PC-9 (cell line): ENCODE data around the gene COA3.

ENCODE experiments used
- EZH2 ChIP-seq: fragments of 200-600 bp; sonication (generic); IDR thresholded peaks from 2 replicates; pipeline ENCODE4 v1.8.0; 2017; ENCODE audit warnings: antibody characterized with exemption, low read depth
- TF ChIP-seq, protein P1 (sequence below): fragments of 200-600 bp; sonication (generic); conservative IDR thresholded peaks from 2 replicates; pipeline ENCODE4 v1.6.1; 2017; ENCODE audit warnings: mixed run types, antibody characterized with exemption, mild to moderate bottlenecking, moderate library complexity

GRCh38 chr17:42751628-42752027 is 46.9 kb downstream of the COA3 start:
- TF ChIP-seq, protein P1, sequence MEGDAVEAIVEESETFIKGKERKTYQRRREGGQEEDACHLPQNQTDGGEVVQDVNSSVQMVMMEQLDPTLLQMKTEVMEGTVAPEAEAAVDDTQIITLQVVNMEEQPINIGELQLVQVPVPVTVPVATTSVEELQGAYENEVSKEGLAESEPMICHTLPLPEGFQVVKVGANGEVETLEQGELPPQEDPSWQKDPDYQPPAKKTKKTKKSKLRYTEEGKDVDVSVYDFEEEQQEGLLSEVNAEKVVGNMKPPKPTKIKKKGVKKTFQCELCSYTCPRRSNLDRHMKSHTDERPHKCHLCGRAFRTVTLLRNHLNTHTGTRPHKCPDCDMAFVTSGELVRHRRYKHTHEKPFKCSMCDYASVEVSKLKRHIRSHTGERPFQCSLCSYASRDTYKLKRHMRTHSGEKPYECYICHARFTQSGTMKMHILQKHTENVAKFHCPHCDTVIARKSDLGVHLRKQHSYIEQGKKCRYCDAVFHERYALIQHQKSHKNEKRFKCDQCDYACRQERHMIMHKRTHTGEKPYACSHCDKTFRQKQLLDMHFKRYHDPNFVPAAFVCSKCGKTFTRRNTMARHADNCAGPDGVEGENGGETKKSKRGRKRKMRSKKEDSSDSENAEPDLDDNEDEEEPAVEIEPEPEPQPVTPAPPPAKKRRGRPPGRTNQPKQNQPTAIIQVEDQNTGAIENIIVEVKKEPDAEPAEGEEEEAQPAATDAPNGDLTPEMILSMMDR = no peak
- no peak for TF ChIP-seq EZH2
